Activated CD8-positive, alpha-beta memory T cell treated with anti-CD3 and anti-CD28 coated beads, Interleukin-2, amount 50 U/mL, for 1 hour (primary cell): ENCODE measurements around the gene CD300LG.
"Not testable (repeated sequence)": the region's sequence is repeated elsewhere in the genome, so short reads cannot be mapped to it uniquely, and the experiment has no call there.

Experiments
- DNase-seq: peaks from one replicate; pipeline ENCODE4 v3.0.0-alpha.2; 2020; ENCODE audit errors: extremely low read depth

CD300LG gene, protein sequence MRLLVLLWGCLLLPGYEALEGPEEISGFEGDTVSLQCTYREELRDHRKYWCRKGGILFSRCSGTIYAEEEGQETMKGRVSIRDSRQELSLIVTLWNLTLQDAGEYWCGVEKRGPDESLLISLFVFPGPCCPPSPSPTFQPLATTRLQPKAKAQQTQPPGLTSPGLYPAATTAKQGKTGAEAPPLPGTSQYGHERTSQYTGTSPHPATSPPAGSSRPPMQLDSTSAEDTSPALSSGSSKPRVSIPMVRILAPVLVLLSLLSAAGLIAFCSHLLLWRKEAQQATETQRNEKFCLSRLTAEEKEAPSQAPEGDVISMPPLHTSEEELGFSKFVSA

DNA sequence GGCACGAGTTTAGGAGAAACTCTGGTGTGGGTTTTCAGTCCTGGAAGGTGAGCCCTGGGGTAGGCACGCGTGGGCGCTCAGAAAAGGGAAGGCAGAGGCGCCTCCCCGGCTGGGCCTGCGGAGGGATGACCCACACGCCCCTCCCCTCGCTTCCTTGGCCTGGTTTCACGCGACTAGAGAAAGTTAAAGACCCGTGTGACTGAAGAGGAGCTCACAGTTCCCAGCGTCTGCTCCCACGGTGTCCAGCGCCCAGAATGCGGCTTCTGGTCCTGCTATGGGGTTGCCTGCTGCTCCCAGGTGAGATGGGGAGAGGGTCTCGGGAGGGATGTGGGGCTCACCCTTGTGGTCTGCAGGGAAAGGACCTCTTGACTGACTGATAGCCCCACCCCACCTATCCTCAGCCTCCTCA is at the start of gene CD300LG:
Gene CD300LG, plus strand, starts transcription at position 214 of the 409 bp plus-strand sequence. Its CDS starts 41 bp downstream, at position 255.
- no peak for DNase-seq

DNA sequence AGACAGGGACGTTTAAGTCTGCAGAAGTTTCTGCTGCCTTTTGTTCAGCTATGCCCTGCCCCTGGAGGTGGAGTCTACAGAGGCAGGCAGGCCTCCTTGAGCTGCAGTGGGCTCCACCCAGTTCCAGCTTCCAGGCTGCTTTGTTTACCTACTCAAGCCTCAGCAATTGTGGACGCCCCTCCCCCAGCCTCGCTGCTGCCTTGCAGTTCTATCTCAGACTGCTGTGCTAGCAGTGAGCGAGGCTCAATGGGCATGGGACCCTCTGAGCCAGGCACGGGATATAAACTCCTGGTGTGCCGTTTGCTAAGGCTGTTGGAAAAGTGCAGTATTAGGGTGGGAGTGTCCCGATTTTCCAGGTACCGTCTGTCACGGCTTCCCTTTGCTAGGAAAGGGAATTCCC is 49.0 kb upstream of the CD300LG start:
- DNase-seq = not testable (repeated sequence)

DNA sequence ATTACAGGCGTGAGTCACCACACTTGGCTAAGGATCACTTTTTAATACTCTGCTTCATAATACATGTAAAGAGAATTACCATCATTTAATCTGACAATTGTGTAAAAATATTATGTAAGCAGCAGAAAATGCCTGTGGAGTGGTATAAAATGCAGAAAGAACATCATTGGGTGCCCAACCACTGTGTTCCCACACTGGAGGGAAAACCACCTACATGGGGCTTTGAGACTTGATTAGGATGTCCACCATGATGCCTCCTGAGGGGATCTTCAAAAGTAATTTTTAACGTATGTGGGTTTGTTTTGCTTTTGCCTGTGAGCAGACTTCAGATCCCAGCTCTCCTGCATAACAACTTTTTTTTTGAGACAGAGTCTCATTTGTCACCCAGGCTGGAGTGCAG is 47.9 kb upstream of the CD300LG start:
- no peak for DNase-seq

DNA sequence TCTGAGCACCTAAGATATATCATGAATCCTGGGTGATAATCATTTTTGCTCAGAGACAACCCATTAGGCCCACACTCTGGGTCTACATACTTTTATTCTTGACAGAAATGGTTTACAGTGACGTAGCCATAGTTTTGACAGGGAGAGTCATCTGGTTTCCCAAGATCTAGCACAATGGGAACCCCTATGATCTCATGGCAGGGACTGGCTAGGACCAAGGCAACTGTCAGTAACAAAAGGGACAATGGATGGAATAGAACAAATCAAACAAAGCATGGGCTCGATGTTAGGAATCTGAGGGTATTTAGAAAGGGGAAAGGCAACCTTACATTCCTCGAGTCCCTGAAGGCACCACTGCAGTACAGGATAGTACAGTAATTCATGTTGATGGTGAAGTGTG is 46.2 kb upstream of the CD300LG start:
- DNase-seq = no peak

DNA sequence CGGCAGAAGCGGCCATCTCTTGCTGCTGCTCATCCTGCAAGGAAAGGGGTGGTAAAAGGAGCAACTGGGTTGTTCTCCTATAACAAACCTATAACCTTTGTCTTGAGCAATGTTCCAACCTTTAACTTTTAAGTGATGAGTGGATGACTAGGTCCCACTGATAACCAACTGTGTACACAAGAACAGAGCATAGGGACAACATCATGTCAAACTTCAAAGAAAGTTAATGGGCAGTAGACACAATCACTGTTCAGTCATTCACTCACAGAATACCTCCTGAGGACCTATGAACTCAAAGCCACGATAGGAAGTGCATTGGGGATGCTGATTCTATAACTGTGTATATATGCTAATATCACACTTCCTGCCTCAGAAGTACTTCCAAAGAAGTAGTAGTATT is 45.1 kb upstream of the CD300LG start:
- DNase-seq = no peak

DNA sequence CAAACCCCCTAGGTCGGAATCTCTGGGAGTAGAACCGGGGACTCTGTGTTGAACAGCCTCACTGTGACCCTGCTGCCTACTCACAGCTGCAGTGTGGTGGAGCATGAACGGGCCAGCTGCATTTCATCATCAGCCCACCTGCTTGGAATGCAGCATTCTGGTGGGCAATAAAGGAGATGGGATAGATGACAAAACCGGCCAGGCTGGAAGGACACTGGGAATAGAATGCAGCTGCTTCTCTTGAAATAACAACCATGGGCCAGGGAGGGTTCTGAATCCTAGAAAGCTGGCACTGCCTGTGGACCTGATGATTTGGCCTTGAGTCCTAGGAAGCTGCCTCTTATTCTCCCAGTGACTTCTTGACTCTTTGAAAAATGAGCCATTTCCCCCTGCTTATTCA is 43.2 kb upstream of the CD300LG start:
- DNase-seq = no peak

DNA sequence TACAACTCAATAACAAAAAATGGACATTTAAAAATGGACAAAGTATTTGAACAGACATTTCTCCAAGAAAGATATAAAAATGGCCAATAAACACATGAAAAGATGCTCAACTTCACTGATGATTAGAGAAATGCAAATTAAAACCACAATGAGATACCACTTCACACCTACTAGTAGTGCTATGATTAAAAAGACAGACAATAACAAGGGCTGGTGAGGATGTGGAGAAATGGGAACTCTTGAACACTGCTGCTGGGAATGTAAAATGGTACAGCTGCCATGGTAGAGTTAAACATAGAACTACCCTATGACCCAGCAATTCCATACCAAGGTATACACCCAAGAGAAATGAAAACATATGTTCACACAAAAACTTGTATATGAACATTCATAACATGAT is 41.9 kb upstream of the CD300LG start:
- DNase-seq = no peak

DNA sequence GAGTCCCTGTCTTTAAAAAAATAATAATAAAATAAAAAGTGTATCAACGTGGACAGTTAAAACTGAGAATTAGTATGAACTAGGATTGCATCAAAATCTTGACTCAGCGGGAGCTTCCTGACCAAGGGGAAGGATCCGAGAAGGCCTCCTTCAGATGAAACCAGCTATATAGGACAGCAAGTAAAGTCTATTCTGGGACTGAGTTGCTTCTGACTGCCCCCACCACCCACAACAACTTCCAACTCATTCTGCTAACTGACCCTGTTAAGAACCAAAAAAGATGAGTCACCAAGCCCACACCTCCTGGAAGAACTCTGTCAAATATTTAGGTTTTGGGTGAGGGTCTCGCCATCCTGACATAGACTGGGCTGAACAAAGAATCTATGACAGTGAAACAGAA is 38.9 kb upstream of the CD300LG start:
- no peak for DNase-seq

DNA sequence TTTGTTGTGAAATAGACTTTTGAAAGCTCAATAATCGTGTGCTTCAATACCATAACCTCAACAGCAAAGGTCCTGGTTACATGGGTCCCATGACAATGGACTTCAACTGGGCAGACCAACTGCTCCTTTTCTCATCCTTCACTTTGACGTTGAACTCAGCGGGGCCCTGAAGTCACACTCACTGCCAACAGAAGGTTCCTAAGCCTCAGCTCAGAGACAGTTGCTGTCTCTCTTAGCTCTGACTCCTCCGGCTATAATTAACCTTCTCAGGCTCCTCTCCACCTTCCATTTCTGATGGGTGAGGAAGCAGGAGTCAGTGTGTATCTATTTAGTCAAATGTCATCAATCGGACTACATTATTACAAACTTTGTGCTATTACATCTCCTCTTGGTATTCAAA is 37.9 kb upstream of the CD300LG start:
- DNase-seq = no peak

DNA sequence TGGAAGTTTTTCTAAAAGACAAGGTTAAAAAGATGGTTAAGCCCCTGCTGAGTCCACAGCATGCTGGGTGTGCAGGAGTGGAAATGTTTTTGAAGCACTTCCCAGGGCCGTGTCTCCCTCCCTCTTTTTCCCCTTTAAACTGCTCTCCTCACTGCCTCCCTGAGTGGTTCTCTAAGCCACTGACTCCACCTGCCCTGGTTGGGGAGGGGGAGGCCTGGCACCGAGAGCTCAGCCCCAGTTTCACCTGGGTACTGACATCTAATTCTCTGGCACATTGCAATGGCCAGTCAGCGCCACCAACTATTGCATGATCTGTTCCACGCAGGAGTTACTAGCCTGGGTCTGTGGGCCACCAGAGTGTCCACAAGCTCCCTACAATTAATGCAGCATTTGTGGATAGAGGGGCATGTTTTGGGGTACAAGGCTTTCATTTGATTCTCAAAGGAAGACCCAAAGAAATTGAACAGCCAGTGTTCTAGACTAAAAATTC is 36.7 kb upstream of the CD300LG start:
- DNase-seq = no peak

DNA sequence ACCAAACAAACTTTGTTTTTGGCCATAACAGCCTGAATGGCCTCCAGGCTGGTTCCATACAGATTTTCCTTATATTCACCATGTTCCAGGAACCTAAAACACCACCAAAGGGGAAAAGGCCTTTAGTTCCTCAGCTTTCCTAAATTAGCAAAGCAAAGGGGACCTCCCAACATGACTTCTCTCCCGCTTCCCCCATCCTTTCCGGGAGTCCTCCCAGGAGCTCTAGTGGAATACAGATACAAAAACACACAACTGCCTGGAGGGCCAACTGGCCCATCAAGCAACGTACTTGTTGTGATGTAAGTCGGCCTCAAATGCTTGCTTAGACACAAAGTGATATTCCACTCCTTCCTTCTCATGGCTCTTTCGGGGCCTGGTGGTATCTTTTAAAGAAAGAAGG is 36.2 kb upstream of the CD300LG start:
- no peak for DNase-seq

DNA sequence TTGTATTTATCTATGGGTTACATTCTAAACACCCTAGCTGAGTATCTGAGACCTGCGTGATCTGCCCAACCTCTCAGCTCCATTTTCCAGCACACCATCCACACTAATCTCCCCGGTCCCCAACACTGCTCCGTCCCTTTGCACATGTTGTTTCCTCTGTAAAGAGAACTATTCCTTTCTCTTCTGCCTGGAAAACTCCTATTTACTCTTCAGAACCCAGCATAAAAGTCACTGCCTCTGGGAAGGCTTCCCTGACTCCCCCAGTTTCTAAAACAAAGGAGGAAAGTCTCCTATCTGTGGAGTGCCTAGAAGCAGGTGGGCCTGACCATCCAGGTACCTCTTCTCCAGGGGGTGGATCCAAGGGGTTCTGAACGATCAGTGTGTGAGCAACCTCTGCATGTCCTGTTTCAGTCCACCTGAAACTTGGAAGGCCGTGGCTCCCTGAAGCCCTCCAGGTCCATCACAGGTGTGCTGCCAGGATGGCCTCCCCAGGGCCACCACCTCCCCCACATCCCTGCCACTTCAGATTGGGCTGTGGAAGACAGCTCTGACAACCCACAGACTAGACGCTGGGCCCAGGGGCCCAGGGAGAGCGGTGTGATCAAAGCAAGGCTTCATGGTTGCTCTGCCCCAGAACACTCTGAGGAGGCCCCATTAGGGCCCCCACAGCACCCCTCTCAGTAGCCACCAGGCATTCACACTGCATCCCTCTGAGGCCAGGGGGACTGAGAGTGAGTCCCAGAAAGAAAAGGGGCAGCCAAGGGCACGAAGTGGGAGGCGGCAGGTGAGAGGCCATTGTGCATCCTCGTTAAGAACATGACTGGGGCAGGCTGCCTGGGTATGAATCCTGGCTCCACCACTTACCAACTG is 34.3 kb upstream of the CD300LG start:
- no peak for DNase-seq

DNA sequence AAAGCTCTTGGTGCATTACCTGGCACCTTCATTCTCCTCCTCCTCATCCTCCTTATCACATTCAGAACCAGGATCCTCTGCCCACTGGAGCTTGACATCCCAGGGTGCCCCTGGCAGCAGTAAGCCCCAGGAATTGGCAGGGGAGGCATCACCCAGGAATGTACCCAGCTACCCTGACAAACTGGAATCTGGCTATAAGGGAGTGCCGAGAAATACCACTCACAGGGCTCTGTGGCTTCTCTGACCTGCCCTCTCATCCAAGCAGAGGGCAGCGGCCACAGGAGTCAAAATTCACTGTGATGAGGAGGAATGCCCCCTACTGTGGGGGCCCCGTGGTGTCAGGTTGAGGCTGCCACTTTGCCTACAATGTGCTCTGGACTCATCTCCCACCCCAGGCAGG is 33.6 kb upstream of the CD300LG start:
- DNase-seq = no peak

DNA sequence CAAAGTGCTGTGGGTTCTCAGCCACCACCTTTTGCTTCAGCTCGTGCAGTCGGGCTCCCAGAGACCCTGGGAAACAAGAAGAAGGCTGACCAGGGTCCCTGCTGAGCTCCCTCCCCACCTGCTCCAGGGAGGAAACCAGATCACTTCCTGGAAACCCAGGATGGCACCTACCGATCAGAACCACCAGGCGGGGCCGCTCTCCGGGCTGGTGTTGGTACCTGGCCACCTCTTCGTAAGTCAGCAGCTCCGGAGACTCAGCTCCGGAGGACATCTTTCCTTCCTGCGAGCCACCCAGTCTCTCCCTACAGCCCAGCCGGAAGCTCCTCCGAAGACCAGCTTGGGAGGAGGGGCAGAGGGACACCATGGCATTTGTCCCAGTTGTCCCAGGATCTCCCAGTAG is 33.0 kb upstream of the CD300LG start:
- no peak for DNase-seq

DNA sequence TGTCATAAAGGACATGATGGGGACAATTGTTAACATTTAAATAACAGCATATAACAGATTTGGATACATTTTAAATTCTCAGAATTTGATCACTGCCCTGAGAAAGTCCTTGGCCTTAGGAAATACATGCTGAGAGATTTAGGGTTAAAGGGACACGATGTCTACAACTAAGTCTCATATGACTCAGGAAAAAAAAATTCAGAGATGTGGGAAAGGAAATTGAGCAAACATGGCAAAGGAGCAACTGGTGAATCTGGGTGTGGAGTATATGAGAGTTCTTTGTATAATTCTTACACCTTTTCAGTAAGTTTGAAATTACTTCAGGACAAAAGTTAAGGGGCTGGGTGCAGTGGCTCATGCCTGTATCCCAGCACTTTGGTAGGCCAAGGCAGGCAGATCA is 32.3 kb upstream of the CD300LG start:
- DNase-seq = no peak

DNA sequence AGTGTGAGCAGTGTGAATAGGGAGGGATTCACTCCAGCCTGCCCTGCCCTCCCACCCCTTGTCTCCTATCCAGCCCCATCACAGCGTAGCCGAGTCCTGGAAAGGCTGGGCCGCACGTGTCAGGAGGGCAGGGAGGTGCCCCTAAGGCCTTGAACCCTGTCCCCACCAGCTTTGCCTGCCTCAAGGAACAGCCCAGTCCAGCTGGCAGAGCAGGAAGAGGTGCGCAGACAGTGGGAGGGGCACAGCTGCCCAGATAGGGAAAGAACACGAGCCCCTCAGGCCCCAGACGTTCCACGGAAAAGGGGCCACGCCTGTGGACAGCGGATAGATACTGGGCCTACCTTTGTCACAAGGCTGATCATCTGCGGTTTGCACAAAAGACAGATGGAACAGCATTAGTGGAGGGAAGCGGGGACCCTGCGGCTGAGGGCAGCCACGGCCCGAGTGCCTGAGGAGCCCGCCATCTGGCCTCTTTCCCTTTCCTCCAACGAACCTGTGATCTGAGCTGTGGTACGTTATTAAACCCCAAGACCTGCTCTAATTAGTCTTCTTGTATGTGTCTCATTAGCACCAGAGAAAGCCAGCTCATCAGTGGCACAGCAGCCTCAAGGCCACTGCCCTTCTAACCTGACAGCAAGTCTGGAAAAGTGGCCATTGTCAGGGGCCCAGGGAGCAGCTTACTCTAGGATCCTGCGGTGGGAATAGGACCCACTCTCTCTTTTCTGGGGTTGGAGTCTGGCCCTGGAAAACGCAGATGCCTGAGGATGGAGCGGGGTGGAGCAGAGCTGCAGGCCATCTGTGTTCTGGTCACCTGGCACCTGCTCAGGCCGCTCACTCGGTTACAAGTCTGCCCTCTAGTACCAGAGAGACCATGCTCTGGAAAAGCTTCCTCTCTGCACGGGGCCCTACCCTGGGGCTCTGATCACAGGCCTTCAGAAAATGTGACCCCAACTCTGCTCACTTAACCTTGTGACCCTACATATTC is 30.3 kb upstream of the CD300LG start:
- no peak for DNase-seq

DNA sequence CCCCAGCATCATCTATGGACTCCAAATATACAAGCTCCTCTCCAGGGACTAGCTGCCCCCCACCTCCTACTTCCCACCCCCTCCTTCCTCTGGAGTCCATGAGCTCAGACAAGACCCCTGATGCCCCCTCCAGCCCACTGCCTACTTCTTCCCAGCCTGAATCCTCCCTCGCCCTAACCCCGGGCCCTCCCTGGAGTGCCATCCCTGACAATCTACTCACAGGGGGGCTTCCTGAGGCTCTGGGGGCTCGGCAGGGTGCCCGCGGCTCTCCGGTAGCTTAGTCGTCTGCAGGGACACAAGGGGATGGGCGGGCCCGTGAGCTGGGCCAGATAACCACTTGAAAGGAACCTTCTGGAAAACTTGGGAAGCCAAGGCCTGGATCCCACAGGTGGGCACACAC is 29.1 kb upstream of the CD300LG start:
- DNase-seq = no peak

DNA sequence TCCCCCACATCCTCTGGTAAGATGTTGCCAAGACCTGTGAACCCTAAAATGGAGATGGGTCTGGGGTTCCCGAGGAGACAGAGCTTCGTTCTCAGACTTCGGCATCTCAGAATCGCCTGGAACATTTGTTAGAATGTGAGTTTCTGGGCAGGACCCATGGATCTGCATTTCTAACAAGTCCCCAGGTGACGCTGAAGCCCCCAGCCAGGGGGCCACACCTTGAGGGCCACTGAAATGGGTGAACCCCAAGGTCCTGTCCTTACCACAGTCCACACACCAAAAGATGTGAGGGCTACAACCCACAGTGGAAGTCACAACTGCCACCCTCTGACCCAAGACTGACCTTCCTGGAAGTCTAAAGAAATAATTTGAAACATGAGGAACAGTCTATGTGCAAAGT is 28.0 kb upstream of the CD300LG start:
- DNase-seq = no peak

DNA sequence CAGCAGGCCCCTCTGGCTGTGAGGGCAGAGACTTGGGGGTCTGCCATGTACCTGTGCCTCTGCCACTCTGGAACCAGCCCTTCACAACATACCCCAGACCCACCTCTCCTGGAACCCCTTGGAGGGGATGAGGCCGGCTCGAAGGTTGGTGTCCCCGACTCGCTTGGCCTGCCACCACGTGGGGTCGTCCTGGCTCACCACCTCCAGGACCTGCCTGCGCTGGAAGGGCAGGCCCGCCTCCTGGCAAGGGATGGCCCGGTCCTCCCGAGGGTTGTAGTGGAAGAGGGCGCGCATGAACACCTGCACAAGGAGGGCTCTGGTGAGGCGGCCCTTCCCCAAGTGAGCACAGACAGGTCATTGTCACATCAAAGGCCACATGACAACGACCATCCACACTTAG is 26.2 kb upstream of the CD300LG start:
- DNase-seq = no peak

DNA sequence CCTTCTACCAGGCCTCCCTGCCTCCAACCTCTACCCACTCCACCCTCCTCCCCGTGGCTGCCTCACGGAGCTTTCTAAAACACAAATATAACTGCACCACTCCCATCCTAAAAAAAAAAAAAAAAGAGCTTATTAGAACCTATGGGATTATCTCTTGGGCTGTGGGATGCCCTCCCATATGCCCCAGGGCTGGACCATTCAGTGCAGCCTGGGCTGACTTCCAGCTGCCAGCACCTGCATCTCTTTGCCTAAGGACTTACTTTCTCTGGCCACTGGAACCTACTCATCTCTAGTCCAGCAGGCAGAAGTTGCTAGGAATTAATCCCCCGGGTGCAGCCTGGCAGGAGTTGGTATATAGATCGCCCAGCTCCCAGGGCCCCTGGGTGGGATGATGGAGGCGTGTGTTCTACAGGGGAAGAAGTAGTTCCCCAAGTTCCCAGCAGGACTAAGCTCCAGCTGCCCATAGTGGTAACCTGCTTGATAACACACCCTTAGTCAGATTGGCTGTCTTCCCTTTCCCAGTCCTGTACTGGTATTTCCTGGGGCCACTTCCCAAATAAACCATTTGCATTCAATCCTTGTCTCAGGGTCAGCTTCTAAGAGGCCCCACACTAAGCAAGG is 24.3 kb upstream of the CD300LG start:
- no peak for DNase-seq

DNA sequence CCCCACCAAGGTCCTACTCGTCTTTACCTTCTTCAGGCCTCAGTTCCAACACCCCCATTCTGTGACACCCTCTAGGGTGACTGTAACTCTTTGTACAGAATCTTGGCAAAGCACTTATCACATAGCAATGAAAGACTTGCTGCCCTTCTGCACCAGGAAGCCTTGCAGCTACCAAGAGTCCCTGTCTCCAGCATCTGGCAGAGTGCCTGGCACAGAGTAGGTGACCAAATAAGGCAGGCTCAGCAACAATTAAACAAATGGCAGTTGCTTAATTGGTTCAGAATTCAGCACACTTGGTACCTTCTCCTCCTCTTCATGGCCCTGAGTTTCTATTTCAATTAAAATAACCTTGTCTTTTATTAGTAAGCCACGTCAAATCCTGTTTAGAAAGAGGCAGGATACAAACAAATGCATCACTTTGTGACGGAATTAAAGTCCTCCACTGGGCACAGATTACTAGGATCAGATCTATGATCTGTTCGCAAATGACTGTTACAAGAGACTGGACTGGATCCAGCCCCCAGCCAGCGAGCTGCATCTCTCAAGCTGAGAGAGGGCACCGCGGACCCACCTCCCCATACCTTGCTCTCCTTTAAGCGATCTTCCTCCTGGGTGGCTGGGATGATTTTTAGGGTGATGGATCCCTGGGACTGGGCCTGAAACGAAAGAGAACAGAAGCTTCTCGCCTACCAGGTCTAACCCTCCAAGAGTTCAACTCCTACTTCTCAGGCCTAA is 23.5 kb upstream of the CD300LG start:
- DNase-seq = no peak
